SU-DHL-6 (cell line): Measurements from ENCODE around the gene DGKH.
A peak's percentile ranks its signal among the peaks of the same experiment; 100 is the strongest.

ENCODE experiments used
- H2AFZ ChIP-seq: fragments of 200-600 bp; sonication (generic); 2 replicates; pipeline ENCODE4 v1.6.1; 2014; ENCODE audit warnings: low read depth, mild to moderate bottlenecking, moderate library complexity, mixed read lengths, antibody characterized with exemption, low read length; ENCODE audit not compliant: severe bottlenecking
- H3F3A ChIP-seq: fragments of 200-600 bp; shearing (Covaris generic); 2 replicates; pipeline ENCODE4 v1.6.0; 2016; ENCODE audit warnings: antibody characterized with exemption, mild to moderate bottlenecking; ENCODE audit not compliant: insufficient read depth
- H3K27ac ChIP-seq: fragments of 200-600 bp; sonication (generic); 2 replicates; pipeline ENCODE4 v1.5.1; 2016; ENCODE audit warnings: low read depth, mild to moderate bottlenecking, low read length, moderate library complexity, mixed read lengths
- H3K27me3 ChIP-seq: fragments of 200-600 bp; sonication (generic), shearing (Covaris generic); 2 replicates; pipeline ENCODE4 v1.6.0; 2014; ENCODE audit warnings: mild to moderate bottlenecking, low read length
- H3K36me3 ChIP-seq: fragments of 200-600 bp; sonication (generic); 2 replicates; pipeline ENCODE4 v1.6.1; 2014; ENCODE audit warnings: mild to moderate bottlenecking, low read length, mixed read lengths
- H3K4me2 ChIP-seq: fragments of 300-600, 200-600 bp; shearing (Covaris generic), sonication (generic); 2 replicates; pipeline ENCODE4 v1.6.0; 2014; ENCODE audit warnings: low read length, low read depth, mild to moderate bottlenecking; ENCODE audit not compliant: poor library complexity, severe bottlenecking
- H3K4me3 ChIP-seq: fragments of 200-600 bp; sonication (generic); 2 replicates; pipeline ENCODE4 v1.5.1; 2014; ENCODE audit warnings: antibody characterized with exemption, low read length, mild to moderate bottlenecking, mixed read lengths; ENCODE audit not compliant: insufficient read depth, poor library complexity, severe bottlenecking
- H3K79me2 ChIP-seq: fragments of 200-600 bp; sonication (generic); 2 replicates; pipeline ENCODE4 v1.6.1; 2014; ENCODE audit warnings: mild to moderate bottlenecking, low read length, moderate library complexity; ENCODE audit not compliant: insufficient read depth
- H3K9ac ChIP-seq: fragments of 200-600 bp; sonication (generic); 2 replicates; pipeline ENCODE4 v1.7.0; 2014; ENCODE audit warnings: mild to moderate bottlenecking, low read length
- H3K9me2 ChIP-seq: fragments of 200-600 bp; sonication (generic); replicated peaks from 2 replicates; pipeline ENCODE4 v1.6.1; 2014; ENCODE audit warnings: low read length; ENCODE audit not compliant: insufficient read depth
- H3K9me3 ChIP-seq: fragments of 200-600 bp; sonication (generic); 2 replicates; pipeline ENCODE4 v1.6.1; 2014; ENCODE audit warnings: low read length, mixed read lengths; ENCODE audit not compliant: insufficient read depth
- H4K20me1 ChIP-seq: fragments of 200-600 bp; sonication (generic); 2 replicates; pipeline ENCODE4 v1.6.1; 2014; ENCODE audit warnings: low read depth, mild to moderate bottlenecking, antibody characterized with exemption, low read length, moderate library complexity, mixed read lengths
- CTCF ChIP-seq: fragments of 200-600 bp; sonication (generic); IDR thresholded peaks from one replicate; pipeline ENCODE4 v1.5.1; 2017; ENCODE audit warnings: antibody characterized with exemption, mild to moderate bottlenecking, low read length, moderate library complexity; ENCODE audit not compliant: insufficient read depth, poor library complexity, severe bottlenecking
- EZH2phosphoT487 ChIP-seq: fragments of 200-600 bp; sonication (generic), shearing (Covaris generic); conservative IDR thresholded peaks from 2 replicates; pipeline ENCODE4 v1.6.1; 2018; ENCODE audit warnings: mild to moderate bottlenecking, antibody characterized with exemption, low read length, moderate library complexity, mixed read lengths

Gene DGKH

GRCh38 chr13:42270857-42271215, 222.4 kb downstream of the DGKH start:
- Histone ChIP-seq H3K4me2 (peak overlapping the region; percentile 84), H3K9me3 (no peaks in the 10 kb centered on the region), H2AFZ (peak overlapping the region; percentile 87), H3K27ac (peak overlapping the region; percentile 63; the same call in 1 of the 2 replicates), H3K4me3 (peak overlapping the region; percentile 72), H3K9ac (peak overlapping the region; percentile 65), H4K20me1 (no peaks in the 10 kb centered on the region), H3F3A (peaks cover 6% of the 10 kb centered on the region; the same call in 1 of the 2 replicates), H3K36me3 (no peaks in the 10 kb centered on the region), H3K27me3 (no peaks in the 10 kb centered on the region), H3K79me2 (peaks cover 38% of the 10 kb centered on the region), H3K9me2 (no peaks in the 10 kb centered on the region)
- TF ChIP-seq EZH2phosphoT487 (no peak), CTCF (no peak)

- Histone ChIP-seq H3K36me3 (no peaks in the 10 kb centered on the region; the same call in 1 of the 2 replicates), H3K9me2 (no peaks in the 10 kb centered on the region), H3K9ac (peak overlapping the region; percentile 92), H2AFZ (peak overlapping the region; percentile 87), H3K27ac (peak overlapping the region; percentile 83), H3F3A (peaks cover 6% of the 10 kb centered on the region; the same call in 1 of the 2 replicates), H3K27me3 (no peaks in the 10 kb centered on the region), H3K79me2 (peaks cover 45% of the 10 kb centered on the region), H3K4me3 (peak overlapping the region; percentile 75), H4K20me1 (no peaks in the 10 kb centered on the region), H3K9me3 (no peaks in the 10 kb centered on the region), H3K4me2 (peak overlapping the region; percentile 84)
- TF ChIP-seq CTCF (no peak), EZH2phosphoT487 (no peak)
Measured at GRCh38 chr13:42271337-42272114, 223.1 kb downstream of the DGKH start.

GRCh38 chr13:42272115-42272803, 223.8 kb downstream of the DGKH start, which contains the start of gene AKAP11:
TSS of gene AKAP11 (plus strand) at chr13:42272152. CDS start at chr13:42286349, 14,197 bp downstream.
- H3K9me2 ChIP-seq = no peaks in the 10 kb centered on the region
- peak within 1 kb of the TSS; percentile 91 for H3K4me2 ChIP-seq
- no peaks in the 10 kb centered on the region; the same call in 1 of the 2 replicates for H3K36me3 ChIP-seq
- peak within 1 kb of the TSS; percentile 83 for H3K27ac ChIP-seq
- peaks cover 6% of the 10 kb centered on the region; the same call in 1 of the 2 replicates for H3F3A ChIP-seq
- peaks cover 52% of the 10 kb centered on the region for H3K79me2 ChIP-seq
- H3K4me3 ChIP-seq = peak within 1 kb of the TSS; percentile 75
- H4K20me1 ChIP-seq = no peaks in the 10 kb centered on the region
- TF ChIP-seq EZH2phosphoT487 (no peak), CTCF (no peak)
- H2AFZ ChIP-seq = peak within 1 kb of the TSS; percentile 87
- H3K9ac ChIP-seq = peak within 1 kb of the TSS; percentile 92
- no peaks in the 10 kb centered on the region for H3K27me3 ChIP-seq
- no peaks in the 10 kb centered on the region for H3K9me3 ChIP-seq
